ENCODE measurements around the gene CAPN10.

The CAPN10 gene

DNA sequence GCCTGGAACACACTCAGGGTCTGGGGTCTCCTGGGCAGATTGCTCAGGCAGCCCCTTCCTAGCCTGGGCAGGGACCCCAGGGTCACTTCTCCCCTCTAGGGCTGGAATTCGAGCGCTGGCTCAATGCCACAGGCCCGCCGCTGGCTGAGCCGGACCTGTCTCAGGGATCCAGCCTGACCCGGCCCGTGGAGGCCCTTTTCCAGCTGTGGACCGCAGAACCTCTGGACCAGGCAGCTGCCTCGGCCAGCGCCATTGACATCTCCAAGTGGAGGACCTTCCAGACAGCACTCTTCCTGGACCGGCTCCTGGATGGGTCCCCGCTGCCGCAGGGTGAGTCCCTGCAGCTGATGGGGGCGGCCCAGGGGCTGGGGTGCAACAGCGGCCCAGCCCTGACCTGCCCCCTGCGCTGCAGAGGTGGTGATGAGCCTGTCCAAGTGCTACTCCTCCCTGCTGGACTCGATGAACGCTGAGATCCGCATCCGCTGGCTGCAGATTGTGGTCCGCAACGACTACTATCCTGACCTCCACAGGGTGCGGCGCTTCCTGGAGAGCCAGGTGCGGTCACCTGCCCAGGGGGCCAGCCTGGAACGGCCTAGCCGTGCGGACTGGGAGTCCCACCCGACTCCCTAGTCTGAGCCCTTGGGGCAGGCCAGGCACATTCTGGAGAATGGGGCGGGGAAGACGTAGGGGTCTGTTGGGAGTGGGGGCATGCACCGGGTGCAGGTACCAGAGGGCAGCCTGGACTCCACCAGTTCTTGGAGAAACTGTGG lies 9.9 kb upstream of the CAPN10 start:
- H3K36me3 ChIP-seq = peaks cover 21 to 76% (median 66%) of the 10 kb centered on the region in 3 donors
- DNase-seq = no peak
- H3K4me1 ChIP-seq = peaks cover 0 to 17% (median 10%) of the 10 kb centered on the region in 4 donors
- no peak overlapping the region for H3K27ac ChIP-seq
- intact Hi-C loops (cut with DNase I; ENCODE audit: low total_unique reads) = no loop called here
- TF ChIP-seq, protein P1, sequence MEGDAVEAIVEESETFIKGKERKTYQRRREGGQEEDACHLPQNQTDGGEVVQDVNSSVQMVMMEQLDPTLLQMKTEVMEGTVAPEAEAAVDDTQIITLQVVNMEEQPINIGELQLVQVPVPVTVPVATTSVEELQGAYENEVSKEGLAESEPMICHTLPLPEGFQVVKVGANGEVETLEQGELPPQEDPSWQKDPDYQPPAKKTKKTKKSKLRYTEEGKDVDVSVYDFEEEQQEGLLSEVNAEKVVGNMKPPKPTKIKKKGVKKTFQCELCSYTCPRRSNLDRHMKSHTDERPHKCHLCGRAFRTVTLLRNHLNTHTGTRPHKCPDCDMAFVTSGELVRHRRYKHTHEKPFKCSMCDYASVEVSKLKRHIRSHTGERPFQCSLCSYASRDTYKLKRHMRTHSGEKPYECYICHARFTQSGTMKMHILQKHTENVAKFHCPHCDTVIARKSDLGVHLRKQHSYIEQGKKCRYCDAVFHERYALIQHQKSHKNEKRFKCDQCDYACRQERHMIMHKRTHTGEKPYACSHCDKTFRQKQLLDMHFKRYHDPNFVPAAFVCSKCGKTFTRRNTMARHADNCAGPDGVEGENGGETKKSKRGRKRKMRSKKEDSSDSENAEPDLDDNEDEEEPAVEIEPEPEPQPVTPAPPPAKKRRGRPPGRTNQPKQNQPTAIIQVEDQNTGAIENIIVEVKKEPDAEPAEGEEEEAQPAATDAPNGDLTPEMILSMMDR (IDR thresholded peaks at IDR 0.05) = no peak
- no peaks in the 10 kb centered on the region for H3K9me3 ChIP-seq
- no peak overlapping the region for H3K4me3 ChIP-seq
- no peaks in the 10 kb centered on the region for H3K27me3 ChIP-seq

DNA sequence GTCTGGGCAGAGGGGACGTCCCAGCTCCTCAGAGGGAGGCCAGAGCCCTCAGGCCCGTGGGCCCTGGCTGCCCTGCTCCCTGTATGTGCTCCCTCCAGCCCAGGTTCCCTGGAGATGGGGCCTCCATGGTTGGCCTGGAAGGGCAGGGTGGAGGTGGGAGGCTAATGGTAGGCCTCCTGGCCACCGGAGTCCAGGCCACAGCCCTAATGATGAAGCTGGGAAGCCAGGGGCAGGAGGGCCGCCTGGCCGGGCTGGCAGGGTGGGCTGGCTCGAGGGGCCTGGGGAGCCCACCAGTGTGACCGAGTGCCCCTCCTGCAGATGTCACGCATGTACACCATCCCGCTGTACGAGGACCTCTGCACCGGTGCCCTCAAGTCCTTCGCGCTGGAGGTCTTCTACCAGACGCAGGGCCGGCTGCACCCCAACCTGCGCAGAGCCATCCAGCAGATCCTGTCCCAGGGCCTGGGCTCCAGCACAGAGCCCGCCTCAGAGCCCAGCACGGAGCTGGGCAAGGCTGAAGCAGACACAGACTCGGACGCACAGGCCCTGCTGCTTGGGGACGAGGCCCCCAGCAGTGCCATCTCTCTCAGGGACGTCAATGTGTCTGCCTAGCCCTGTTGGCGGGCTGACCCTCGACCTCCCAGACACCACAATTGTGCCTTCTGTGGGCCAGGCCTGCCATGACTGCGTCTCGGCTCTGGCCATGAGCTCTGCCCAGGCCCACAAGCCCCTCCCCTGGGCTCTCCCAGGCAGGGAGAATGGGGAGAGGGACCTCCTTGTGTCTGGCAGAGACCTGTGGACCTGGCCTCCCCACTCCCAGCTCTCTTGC lies 9.0 kb upstream of the CAPN10 start:
- Histone ChIP-seq H3K36me3 (peaks cover 21 to 70% (median 63%) of the 10 kb centered on the region in 3 donors), H3K4me3 (no peak overlapping the region), H3K9me3 (no peaks in the 10 kb centered on the region), H3K4me1 (peaks cover 0 to 16% (median 9%) of the 10 kb centered on the region in 4 donors), H3K27ac (no peak overlapping the region), H3K27me3 (no peaks in the 10 kb centered on the region)
- DNase-seq = no peak
- TF ChIP-seq, protein P1 (IDR thresholded peaks at IDR 0.05) = no peak
- intact Hi-C loops (cut with DNase I; ENCODE audit: low total_unique reads) = no loop called here

DNA sequence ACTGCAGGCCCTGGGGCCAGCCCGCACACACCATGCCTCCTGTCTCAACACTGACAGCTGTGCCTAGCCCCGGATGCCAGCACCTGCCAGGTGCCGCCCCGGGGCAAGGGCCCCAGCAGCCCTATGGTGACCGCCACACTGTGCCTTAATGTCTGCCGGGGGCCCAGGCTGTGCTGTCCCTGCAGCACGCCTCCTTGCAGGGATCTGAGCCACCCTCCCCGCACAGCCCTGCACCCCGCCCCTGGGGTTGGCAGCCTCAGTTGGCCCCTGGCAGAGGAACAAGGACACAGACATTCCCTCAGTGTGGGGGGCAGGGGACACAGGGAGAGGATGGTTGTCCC lies 8.5 kb upstream of the CAPN10 start:
- peaks cover 21 to 64% (median 60%) of the 10 kb centered on the region in 3 donors for H3K36me3 ChIP-seq
- no peak overlapping the region for H3K27ac ChIP-seq
- TF ChIP-seq, protein P1 (IDR thresholded peaks at IDR 0.05) = no peak

DNA sequence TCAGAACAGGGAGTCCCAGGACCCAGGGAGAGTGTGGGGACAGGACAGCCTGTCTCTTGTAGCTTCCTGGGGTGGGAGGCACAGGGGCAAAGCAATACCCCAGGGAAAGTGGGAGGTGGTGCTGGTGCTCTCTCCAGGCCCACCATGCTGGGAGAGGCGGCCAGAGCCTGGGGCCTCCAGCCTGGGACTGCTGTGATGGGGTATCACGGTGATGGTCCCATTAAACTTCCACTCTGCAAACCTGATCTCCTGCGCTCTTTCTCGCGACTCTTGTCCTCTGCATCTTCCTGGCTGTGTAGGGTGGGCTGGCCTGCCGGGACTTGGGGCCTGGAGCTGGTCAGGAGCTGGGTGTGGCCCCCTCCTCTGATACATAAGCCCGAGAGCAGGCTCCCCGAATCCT lies 8.0 kb upstream of the CAPN10 start:
- TF ChIP-seq, protein P1 (IDR thresholded peaks at IDR 0.05) = no peak
- intact Hi-C loops (cut with DNase I; ENCODE audit: low total_unique reads) = no loop called here
- peaks cover 21 to 60% (median 58%) of the 10 kb centered on the region in 3 donors for H3K36me3 ChIP-seq
- no peak for DNase-seq
- no peaks in the 10 kb centered on the region for H3K9me3 ChIP-seq
- peaks cover 0 to 16% (median 9%) of the 10 kb centered on the region in 4 donors for H3K4me1 ChIP-seq
- H3K27ac ChIP-seq = no peak overlapping the region
- H3K4me3 ChIP-seq = no peak overlapping the region
- H3K27me3 ChIP-seq = no peaks in the 10 kb centered on the region

More for the DNA sequence above, 8.5 kb upstream of the CAPN10 start:
- Histone ChIP-seq H3K4me3 (no peak overlapping the region), H3K27me3 (no peaks in the 10 kb centered on the region), H3K9me3 (no peaks in the 10 kb centered on the region), H3K4me1 (peaks cover 0 to 16% (median 9%) of the 10 kb centered on the region in 4 donors)
- no peak for DNase-seq
- intact Hi-C loops (cut with DNase I; ENCODE audit: low total_unique reads) = no loop called here

DNA sequence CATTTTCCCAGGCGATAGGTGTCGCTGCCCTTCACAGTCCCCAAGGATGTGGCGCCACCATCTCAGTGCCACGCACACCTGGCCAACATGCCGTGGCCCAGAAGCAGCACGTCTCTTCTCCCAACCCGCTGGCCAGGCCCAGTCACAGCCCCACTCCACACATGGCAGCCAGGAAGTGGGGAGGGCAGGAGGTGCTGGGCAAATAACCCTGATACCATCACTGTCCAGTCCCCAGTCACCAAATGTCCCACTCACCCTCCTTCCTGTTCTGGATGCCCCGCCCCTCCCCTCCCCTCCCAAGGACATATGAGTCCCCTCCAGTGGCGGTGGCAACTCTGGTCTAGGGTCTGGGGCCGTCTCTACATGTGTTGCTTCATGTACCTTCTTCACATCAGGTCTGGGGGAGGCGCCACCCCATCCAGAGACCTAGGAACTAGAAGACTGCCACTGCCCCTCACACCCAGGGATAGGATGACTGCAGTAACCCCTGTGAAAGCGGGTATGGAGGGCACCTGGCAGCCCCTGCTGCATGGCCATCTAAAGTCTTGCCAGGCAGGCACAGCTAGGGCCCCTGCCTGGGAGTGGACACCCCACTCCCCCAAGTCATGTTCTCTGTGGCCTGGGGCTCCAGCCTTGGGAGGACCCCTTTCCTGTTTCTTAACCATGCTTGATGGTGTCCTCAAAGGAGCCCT lies 7.3 kb upstream of the CAPN10 start:
- intact Hi-C loops (cut with DNase I; ENCODE audit: low total_unique reads) = no loop called here
- peaks cover 21 to 52% (median 51%) of the 10 kb centered on the region in 3 donors for H3K36me3 ChIP-seq
- H3K9me3 ChIP-seq = no peaks in the 10 kb centered on the region
- no peak overlapping the region for H3K4me3 ChIP-seq
- H3K4me1 ChIP-seq = peaks cover 0 to 22% (median 12%) of the 10 kb centered on the region in 4 donors
- TF ChIP-seq, protein P1 (IDR thresholded peaks at IDR 0.05) = no peak
- no peak for DNase-seq
- H3K27me3 ChIP-seq = no peaks in the 10 kb centered on the region
- peak overlapping the region in 1 of 2 donors; percentile 51 for H3K27ac ChIP-seq

Measured in tibial artery (tissue), 4 donors.